A673 (cell line): ENCODE results near the gene PRKG1. TPM values are rescaled to one million over a fixed set of nuclear protein-coding genes. Genes with fewer than 3 reads are reported as not detected.

Experiments
- BruUV-seq: library from RNA; stranded (reverse); fragments of 400-500 nt; replicated peaks from 2 replicates; lab custom pipeline; 2021; lab: Mats Ljungman, UMichigan
- CTCF ChIA-PET: fragments of 300-600 bp; sonication (Branson Sonifier 250); formaldehyde crosslinking; loops from one replicate; lab custom pipeline; 2022; ENCODE audit warnings: antibody characterized with exemption; lab: Charles Lee
- POLR2A ChIA-PET: fragments of 300-600 bp; sonication (Branson Sonifier 250); formaldehyde crosslinking; loops from one replicate; lab custom pipeline; 2022; ENCODE audit warnings: antibody characterized with exemption; ENCODE audit not compliant: low non-redundant PET; lab: Charles Lee
- DNase-seq: peaks from one replicate; pipeline ENCODE4 v3.0.0-alpha.2; 2015; ENCODE audit warnings: low spot score
- H3K27ac ChIP-seq: fragments of 200-600 bp; sonication (generic); 2 replicates; pipeline ENCODE4 v1.5.1; 2016; ENCODE audit warnings: mixed run types, low read depth, mild to moderate bottlenecking, mixed read lengths, antibody characterized with exemption, low read length; ENCODE audit not compliant: poor library complexity, severe bottlenecking
- H3K27me3 ChIP-seq: fragments of 200-600 bp; sonication (generic); replicated peaks from 2 replicates; pipeline ENCODE4 v1.6.1; 2017; ENCODE audit warnings: mixed run types, low read depth, mild to moderate bottlenecking, mixed read lengths, antibody characterized with exemption, low read length; ENCODE audit not compliant: insufficient read depth, poor library complexity
- H3K36me3 ChIP-seq: fragments of 200-600 bp; sonication (generic); 2 replicates; pipeline ENCODE4 v1.6.1; 2016; ENCODE audit warnings: mixed run types, mild to moderate bottlenecking, mixed read lengths, antibody characterized with exemption, low read length; ENCODE audit not compliant: insufficient read depth, poor library complexity, severe bottlenecking
- H3K4me1 ChIP-seq: fragments of 200-600 bp; sonication (generic); 2 replicates; pipeline ENCODE4 v1.6.1; 2017; ENCODE audit warnings: mixed run types, mild to moderate bottlenecking, mixed read lengths, antibody characterized with exemption, low read length; ENCODE audit not compliant: insufficient read depth, poor library complexity, severe bottlenecking
- H3K4me3 ChIP-seq: fragments of 200-600 bp; sonication (generic); 2 replicates; pipeline ENCODE4 v1.5.1; 2016; ENCODE audit warnings: low read depth, mixed run types, mild to moderate bottlenecking, mixed read lengths, low read length; ENCODE audit not compliant: poor library complexity, severe bottlenecking
- H3K9me3 ChIP-seq: fragments of 200-600 bp; sonication (generic); 2 replicates; pipeline ENCODE4 v1.6.1; 2016; ENCODE audit warnings: mixed run types, low read depth, mild to moderate bottlenecking, mixed read lengths, antibody characterized with exemption, low read length; ENCODE audit not compliant: poor library complexity, severe bottlenecking
- CTCF ChIP-seq: fragments of 300-800, 200-600 bp; sonication (generic); conservative IDR thresholded peaks from 2 replicates; pipeline ENCODE4 v1.5.1; 2017; ENCODE audit warnings: low read depth, mild to moderate bottlenecking, antibody characterized with exemption, low read length, moderate library complexity, mixed read lengths
- EZH2 ChIP-seq: fragments of 200-600 bp; sonication (generic); IDR thresholded peaks from 2 replicates; pipeline ENCODE4 v1.6.1; 2017; ENCODE audit warnings: borderline replicate concordance, low read depth, mild to moderate bottlenecking, mixed read lengths, antibody characterized with exemption, low read length; ENCODE audit not compliant: poor library complexity, severe bottlenecking
- intact Hi-C: fragments of 100-400 bp; cut with micrococcal nuclease; formaldehyde crosslinking; loops from one replicate; pipeline ENCODE4 v1.10.0; 2022; ENCODE audit not compliant: unreplicated experiment
- total RNA-seq: library from RNA; stranded (reverse); gene quantifications from 2 replicates; pipeline ENCODE4 v1.2.3, GENCODE V29; 2021

Gene PRKG1
- total RNA-seq, 1 experiment from 2014 or later: 0.58 TPM

GRCh38 chr10:51076299-51076841 is 2.1 kb downstream of the PRKG1 start:
- no peaks in the 10 kb centered on the region for H3K36me3 ChIP-seq
- CTCF ChIA-PET: no interaction called here
- no peaks in the 10 kb centered on the region for H3K9me3 ChIP-seq
- peaks cover 6% of the 10 kb centered on the region for H3K4me1 ChIP-seq
- H3K4me3 ChIP-seq: no peak overlapping the region
- POLR2A ChIA-PET: no interaction called here
- no peak for TF ChIP-seq CTCF
- TF ChIP-seq EZH2: no peak
- no peak for DNase-seq
- H3K27ac ChIP-seq: no peak overlapping the region
- H3K27me3 ChIP-seq: peaks cover 63% of the 10 kb centered on the region
- no TSS peak for BruUV-seq
- intact Hi-C loops: no loop called here

GRCh38 chr10:51077074-51077473 is 2.8 kb downstream of the PRKG1 start:
- no TSS peak for BruUV-seq
- H3K27ac ChIP-seq: no peak overlapping the region
- no peaks in the 10 kb centered on the region for H3K36me3 ChIP-seq
- DNase-seq: no peak
- peaks cover 6% of the 10 kb centered on the region for H3K4me1 ChIP-seq
- CTCF ChIA-PET: no interaction called here
- peaks cover 56% of the 10 kb centered on the region for H3K27me3 ChIP-seq
- no peak overlapping the region for H3K4me3 ChIP-seq
- intact Hi-C loops: no loop called here
- H3K9me3 ChIP-seq: no peaks in the 10 kb centered on the region
- TF ChIP-seq EZH2 (no peak), CTCF (no peak)
- POLR2A ChIA-PET: no interaction called here

- Histone ChIP-seq H3K36me3 (no peaks in the 10 kb centered on the region), H3K9me3 (no peaks in the 10 kb centered on the region), H3K4me3 (no peak overlapping the region), H3K4me1 (peaks cover 6% of the 10 kb centered on the region), H3K27me3 (peaks cover 52% of the 10 kb centered on the region), H3K27ac (no peak overlapping the region)
- POLR2A ChIA-PET: no interaction called here
- intact Hi-C loops: no loop called here
- CTCF ChIA-PET: no interaction called here
- TF ChIP-seq CTCF: no peak
- DNase-seq: no peak
- no TSS peak for BruUV-seq
These were observed 3.2 kb downstream of the PRKG1 start for GRCh38 chr10:51077507-51077906.
